HEK293 (cell line): ENCODE measurements around the gene ASPDH.

Experiments used
- CTCF ChIA-PET: fragments of 350-600 bp; formaldehyde crosslinking; extraction: SDS; loops from one replicate; lab custom pipeline; 2021; ENCODE audit warnings: antibody characterized with exemption; lab: Yijun Ruan, JAX
- POLR2A ChIA-PET: fragments of 300-600 bp; formaldehyde crosslinking; extraction: SDS; loops from one replicate; lab custom pipeline; 2020; ENCODE audit warnings: antibody characterized with exemption, inconsistent platforms; lab: Yijun Ruan, JAX
- H3K27ac ChIP-seq: fragments of 200-500 bp; sonication (Bioruptor generic); 2 replicates; pipeline ENCODE4 v1.5.1; 2014; ENCODE audit warnings: low read depth, low read length, control low read depth, inconsistent platforms; ENCODE audit errors: extremely low read depth
- H3K36me3 ChIP-seq, 2 experiments: fragments of 200-500 bp in 1 of 2; sonication (Bioruptor generic) in 1 of 2; 1 replicate in 1 of 2; 2 replicates in 1 of 2; pipeline ENCODE4 v1.5.1; 2014 to 2017; ENCODE audit warnings: inconsistent platforms in 2 of 2, low read length in 2 of 2; ENCODE audit not compliant: control insufficient read depth in 2 of 2, insufficient read depth in 1 of 2
- H3K4me1 ChIP-seq: fragments of 200-500 bp; sonication (Bioruptor generic); 2 replicates; pipeline ENCODE4 v1.5.1; 2014; ENCODE audit warnings: mild to moderate bottlenecking, low read length, inconsistent platforms; ENCODE audit not compliant: control insufficient read depth, insufficient read depth
- H3K4me3 ChIP-seq: 2 replicates; pipeline ENCODE4 v1.5.1; 2011; ENCODE audit warnings: low read depth, mild to moderate bottlenecking, control low read depth, low read length, moderate library complexity
- H3K9me3 ChIP-seq: fragments of 200-500 bp; sonication (Bioruptor generic); 2 replicates; pipeline ENCODE4 v1.5.1; 2014; ENCODE audit warnings: low read depth, low read length, inconsistent platforms; ENCODE audit not compliant: control insufficient read depth, insufficient read depth
- CTCF ChIP-seq: fragments of 450-650 bp; formaldehyde crosslinking; IDR thresholded peaks from 2 replicates; pipeline ENCODE4 v1.5.1; 2016; ENCODE audit warnings: missing biosample characterization, missing genetic modification characterization
- KLF8 ChIP-seq: fragments of 450-650 bp; formaldehyde crosslinking; IDR thresholded peaks from 2 replicates; pipeline ENCODE4 v1.5.1; 2016; ENCODE audit warnings: missing biosample characterization, missing genetic modification characterization
- SCRT2 ChIP-seq: fragments of 450-650 bp; formaldehyde crosslinking; IDR thresholded peaks from 2 replicates; pipeline ENCODE4 v1.5.1; 2016; ENCODE audit warnings: missing biosample characterization, missing genetic modification characterization
- TCF7L2 ChIP-seq: IDR thresholded peaks from 2 replicates; pipeline ENCODE4 v1.6.1; 2011; ENCODE audit warnings: low read depth, mild to moderate bottlenecking, inconsistent platforms, low read length, moderate library complexity, borderline replicate concordance
- ZBTB11 ChIP-seq: fragments of 450-650 bp; formaldehyde crosslinking; conservative IDR thresholded peaks from 2 replicates; pipeline ENCODE4 v1.5.1; 2016; ENCODE audit warnings: low read depth, missing biosample characterization, missing genetic modification characterization
- ZBTB20 ChIP-seq: fragments of 450-650 bp; formaldehyde crosslinking; IDR thresholded peaks from 2 replicates; pipeline ENCODE4 v1.5.1; 2016; ENCODE audit warnings: missing biosample characterization, missing genetic modification characterization
- ZBTB49 ChIP-seq: fragments of 450-650 bp; formaldehyde crosslinking; IDR thresholded peaks from 2 replicates; pipeline ENCODE4 v1.5.1; 2016; ENCODE audit warnings: missing biosample characterization, missing genetic modification characterization, low read depth
- ZFP41 ChIP-seq: fragments of 450-650 bp; formaldehyde crosslinking; IDR thresholded peaks from 2 replicates; pipeline ENCODE4 v1.5.1; 2016; ENCODE audit warnings: missing biosample characterization, missing genetic modification characterization, borderline replicate concordance
- ZIC2 ChIP-seq: fragments of 450-650 bp; formaldehyde crosslinking; IDR thresholded peaks from 2 replicates; pipeline ENCODE4 v1.5.1; 2016; ENCODE audit warnings: missing biosample characterization, missing genetic modification characterization
- ZNF214 ChIP-seq: fragments of 450-650 bp; formaldehyde crosslinking; IDR thresholded peaks from 2 replicates; pipeline ENCODE4 v1.5.1; 2017; ENCODE audit warnings: missing biosample characterization, mild to moderate bottlenecking, missing genetic modification characterization, borderline replicate concordance
- ZNF221 ChIP-seq: fragments of 450-650 bp; formaldehyde crosslinking; IDR thresholded peaks from 2 replicates; pipeline ENCODE4 v1.5.1; 2017; ENCODE audit warnings: missing biosample characterization, missing genetic modification characterization, borderline replicate concordance
- ZNF23 ChIP-seq: fragments of 450-650 bp; formaldehyde crosslinking; IDR thresholded peaks from 2 replicates; pipeline ENCODE4 v1.5.1; 2016; ENCODE audit warnings: missing biosample characterization, missing genetic modification characterization, borderline replicate concordance
- ZNF473 ChIP-seq: fragments of 450-650 bp; formaldehyde crosslinking; IDR thresholded peaks from 2 replicates; pipeline ENCODE4 v1.5.1; 2017; ENCODE audit warnings: missing biosample characterization, missing genetic modification characterization
- ZNF530 ChIP-seq: fragments of 450-650 bp; formaldehyde crosslinking; IDR thresholded peaks from 2 replicates; pipeline ENCODE4 v1.5.1; 2016; ENCODE audit warnings: low read depth, missing biosample characterization, missing genetic modification characterization
- ZNF629 ChIP-seq: fragments of 450-650 bp; formaldehyde crosslinking; IDR thresholded peaks from 2 replicates; pipeline ENCODE4 v1.5.1; 2017; ENCODE audit warnings: missing biosample characterization, missing genetic modification characterization
- ZNF639 ChIP-seq: fragments of 450-650 bp; formaldehyde crosslinking; IDR thresholded peaks from 2 replicates; pipeline ENCODE4 v1.5.1; 2016; ENCODE audit warnings: missing biosample characterization, missing genetic modification characterization
- ZNF645 ChIP-seq: fragments of 450-650 bp; formaldehyde crosslinking; IDR thresholded peaks from 2 replicates; pipeline ENCODE4; 2016; ENCODE audit warnings: missing biosample characterization, missing genetic modification characterization
- ZNF707 ChIP-seq: fragments of 450-650 bp; formaldehyde crosslinking; IDR thresholded peaks from 2 replicates; pipeline ENCODE4 v1.5.1; 2016; ENCODE audit warnings: missing biosample characterization, missing genetic modification characterization
- ZNF747 ChIP-seq: fragments of 450-650 bp; formaldehyde crosslinking; IDR thresholded peaks from 2 replicates; pipeline ENCODE4 v1.5.1; 2016; ENCODE audit warnings: missing biosample characterization, missing genetic modification characterization
- ZNF776 ChIP-seq: fragments of 450-650 bp; formaldehyde crosslinking; IDR thresholded peaks from 2 replicates; pipeline ENCODE4 v1.5.0; 2017; ENCODE audit warnings: missing biosample characterization, missing genetic modification characterization, borderline replicate concordance
- ZNF792 ChIP-seq: fragments of 450-650 bp; formaldehyde crosslinking; IDR thresholded peaks from 2 replicates; pipeline ENCODE4 v1.5.1; 2016; ENCODE audit warnings: missing biosample characterization, missing genetic modification characterization
- ZNF830 ChIP-seq: fragments of 450-650 bp; IDR thresholded peaks from 2 replicates; pipeline ENCODE4 v1.5.0; 2018; ENCODE audit warnings: missing biosample characterization, missing genetic modification characterization, low read depth, mild to moderate bottlenecking, moderate library complexity
- ZNF843 ChIP-seq: fragments of 450-650 bp; formaldehyde crosslinking; IDR thresholded peaks from 2 replicates; pipeline ENCODE4 v1.5.1; 2016; ENCODE audit warnings: missing biosample characterization, missing genetic modification characterization
- ZSCAN23 ChIP-seq: fragments of 450-650 bp; formaldehyde crosslinking; IDR thresholded peaks from 2 replicates; pipeline ENCODE4 v1.5.1; 2016; ENCODE audit warnings: missing biosample characterization, missing genetic modification characterization

ASPDH gene

GRCh38 chr19:50477751-50478515 is 35.8 kb downstream of the ASPDH start:
- ChIA-PET POLR2A (interaction anchor here (0.6 to 1.7 kb wide), 2 partner anchors 12 to 94 kb away, joined by 3 to 6 read pairs; partner anchors contain the start of gene POLD1), CTCF (interaction anchor here (0.7 to 2.2 kb wide), 9 partner anchors 9 to 121 kb away, joined by 3 to 14 read pairs (median 3); no protein-coding TSS in a partner anchor)
- H3K9me3 ChIP-seq, result no peaks in the 10 kb centered on the region
- H3K27ac ChIP-seq, result no peak overlapping the region
- H3K36me3 ChIP-seq, result peaks cover 9 to 47% of the 10 kb centered on the region in 2 experiments; a peak in 2 of 3 replicates
- H3K4me1 ChIP-seq, result peaks cover 7% of the 10 kb centered on the region; the same call in 1 of the 2 replicates
- H3K4me3 ChIP-seq, result no peak overlapping the region
- no peak for TF ChIP-seq ZSCAN23 (tag by site-specific recombination)
- no peak for TF ChIP-seq ZBTB11
- no peak for TF ChIP-seq ZNF707 (tag by site-specific recombination)
- no peak for TF ChIP-seq ZNF530 (tag by site-specific recombination)
- TF ChIP-seq ZIC2 (tag by site-specific recombination), result no peak
- no peak for TF ChIP-seq KLF8
- no peak for TF ChIP-seq ZNF843
- no peak for TF ChIP-seq ZNF23 (tag by site-specific recombination)
- no peak for TF ChIP-seq ZNF747 (tag by site-specific recombination)
- no peak for TF ChIP-seq TCF7L2
- TF ChIP-seq ZNF473 (tag by site-specific recombination), result no peak
- TF ChIP-seq ZNF792 (tag by site-specific recombination), result no peak
- TF ChIP-seq SCRT2 (tag by site-specific recombination), result no peak
- no peak for TF ChIP-seq ZNF776 (tag by site-specific recombination)
- TF ChIP-seq ZBTB49 (tag by site-specific recombination), result no peak

GRCh38 chr19:50476907-50477238 is 36.8 kb downstream of the ASPDH start:
- ChIA-PET CTCF (interaction anchor here (0.6 to 0.9 kb wide), 4 partner anchors 12 to 240 kb away, joined by 3 to 6 read pairs (median 4); no protein-coding TSS in a partner anchor), POLR2A (interaction anchor here (0.6 kb wide), 1 partner anchor 11 kb away, joined by 3 read pairs; no protein-coding TSS in a partner anchor)
- Histone ChIP-seq H3K36me3 (peaks cover 9 to 37% of the 10 kb centered on the region in 2 experiments; a peak in 2 of 3 replicates), H3K27ac (peak overlapping the region; percentile 98), H3K4me3 (peak overlapping the region; percentile 96), H3K9me3 (no peaks in the 10 kb centered on the region), H3K4me1 (peaks cover 7% of the 10 kb centered on the region; the same call in 1 of the 2 replicates)
- no peak for TF ChIP-seq ZBTB20
- no peak for TF ChIP-seq CTCF (tag by site-specific recombination)
- TF ChIP-seq ZNF639 (tag by site-specific recombination), result no peak
- TF ChIP-seq ZNF830 (tag by site-specific recombination), result no peak
- no peak for TF ChIP-seq ZNF214 (tag by site-specific recombination)
- no peak for TF ChIP-seq ZNF629
- TF ChIP-seq ZFP41, result no peak
- TF ChIP-seq ZNF221, result no peak
- no peak for TF ChIP-seq ZNF645 (tag by site-specific recombination)
- TF ChIP-seq KLF8, result 0 out of 2 replicates have a peak, but pooled peaks have one; percentile 10
